SK-N-SH (cell line): ENCODE results near the gene LGI4. TPM values are rescaled to one million over a fixed set of nuclear protein-coding genes. Genes with fewer than 3 reads are reported as not detected.

Source experiments
- CTCF ChIA-PET: fragments of 300-600, 350-600 bp; formaldehyde crosslinking; extraction: SDS; loops from one replicate; lab custom pipeline; 2021; lab: Yijun Ruan, JAX
- POLR2A ChIA-PET: fragments of 350-600 bp; sonication (Branson Sonifier 250); formaldehyde crosslinking; extraction: SDS; loops from one replicate; lab custom pipeline; 2020; ENCODE audit warnings: antibody characterized with exemption, inconsistent platforms; lab: Yijun Ruan, JAX
- DNase-seq: peaks from one replicate; pipeline ENCODE4 v3.0.0; 2012
- H2AFZ ChIP-seq: fragments of 200-600 bp; sonication (generic); 2 replicates; pipeline ENCODE4 v1.8.1; 2016; ENCODE audit warnings: antibody characterized with exemption, mild to moderate bottlenecking, low read depth
- H3F3A ChIP-seq: fragments of 200-600 bp; sonication (generic); replicated peaks from 2 replicates; pipeline ENCODE3; 2016; ENCODE audit warnings: antibody characterized with exemption, mild to moderate bottlenecking; ENCODE audit not compliant: insufficient read depth
- H3K27ac ChIP-seq, 2 experiments: fragments of 200-500 bp in 1 of 2; fragments of 200-600 bp in 1 of 2; sonication (Bioruptor generic) in 1 of 2; sonication (generic), shearing (Covaris generic) in 1 of 2; 2 replicates each; pipeline versions ENCODE4 v1.5.1 to v1.6.1; 2014 to 2016; ENCODE audit warnings: low read depth in 2 of 2, inconsistent platforms in 1 of 2, low read length in 1 of 2, mild to moderate bottlenecking in 1 of 2, mixed read lengths in 1 of 2
- H3K27me3 ChIP-seq: fragments of 200-600 bp; sonication (generic), shearing (Covaris generic); 2 replicates; pipeline ENCODE4 v1.6.1; 2016; ENCODE audit warnings: mixed run types; ENCODE audit not compliant: insufficient read depth
- H3K36me3 ChIP-seq, 2 experiments: fragments of 200-500 bp in 1 of 2; fragments of 200-600 bp in 1 of 2; sonication (Bioruptor generic) in 1 of 2; sonication (generic) in 1 of 2; replicated peaks in 1 of 2; 2 replicates each; pipeline versions ENCODE3 to v1.5.1; 2014 to 2016; ENCODE audit warnings: low read length in 1 of 2, mild to moderate bottlenecking in 1 of 2; ENCODE audit not compliant: insufficient read depth in 2 of 2, control insufficient read depth in 1 of 2
- H3K4me1 ChIP-seq, 2 experiments: fragments of 200-500 bp in 1 of 2; fragments of 200-600 bp in 1 of 2; sonication (Bioruptor generic) in 1 of 2; sonication (generic), shearing (Covaris generic) in 1 of 2; 2 replicates each; pipeline versions ENCODE4 v1.5.1 to v1.6.1; 2014 to 2016; ENCODE audit warnings: low read depth in 1 of 2, low read length in 1 of 2, mixed run types in 1 of 2; ENCODE audit not compliant: insufficient read depth in 2 of 2, control insufficient read depth in 1 of 2
- H3K4me2 ChIP-seq: fragments of 200-600 bp; sonication (generic), shearing (Covaris generic); 2 replicates; pipeline ENCODE4 v1.6.1; 2017; ENCODE audit warnings: mixed run types
- H3K4me3 ChIP-seq, 2 experiments: fragments of 200-500 bp in 1 of 2; fragments of 200-600 bp in 1 of 2; sonication (Bioruptor generic) in 1 of 2; sonication (generic), shearing (Covaris generic) in 1 of 2; 2 replicates each; pipeline versions ENCODE4 v1.5.1 to v1.8.1; 2014 to 2016; ENCODE audit warnings: low read depth in 2 of 2, inconsistent platforms in 1 of 2, low read length in 1 of 2, mild to moderate bottlenecking in 1 of 2, mixed read lengths in 1 of 2, moderate library complexity in 1 of 2
- H3K79me2 ChIP-seq: fragments of 200-600 bp; sonication (generic); 2 replicates; pipeline ENCODE4 v1.8.1; 2017; ENCODE audit warnings: mild to moderate bottlenecking; ENCODE audit not compliant: insufficient read depth
- H3K9ac ChIP-seq: fragments of 200-600 bp; sonication (generic); 2 replicates; pipeline ENCODE4 v1.6.1; 2017; ENCODE audit warnings: mixed run types
- H3K9me2 ChIP-seq: fragments of 200-600 bp; sonication (generic); 2 replicates; pipeline ENCODE4 v1.6.1; 2017; ENCODE audit warnings: mixed run types
- H3K9me3 ChIP-seq: fragments of 200-600 bp; sonication (generic); 2 replicates; pipeline ENCODE4 v1.6.1; 2017; ENCODE audit warnings: mixed run types, mild to moderate bottlenecking, moderate library complexity
- H4K20me1 ChIP-seq: fragments of 200-600 bp; sonication (generic); 2 replicates; pipeline ENCODE4 v1.6.1; 2017; ENCODE audit warnings: mild to moderate bottlenecking, mixed run types; ENCODE audit not compliant: insufficient read depth
- CHD2 ChIP-seq: fragments of 150-350 bp; IDR thresholded peaks from 2 replicates; pipeline ENCODE4 v1.6.1; 2018; ENCODE audit warnings: low read length; ENCODE audit not compliant: partially characterized antibody
- ELF1 ChIP-seq: IDR thresholded peaks from 2 replicates; pipeline ENCODE4 v1.4.0; 2012
- FOSL2 ChIP-seq: IDR thresholded peaks from 2 replicates; pipeline ENCODE4 v1.4.0; 2012; ENCODE audit warnings: low read depth, mild to moderate bottlenecking, moderate library complexity, borderline replicate concordance
- FOXJ3 ChIP-seq: sonication (generic); formaldehyde crosslinking; IDR thresholded peaks from 2 replicates; pipeline ENCODE4 v1.5.1; 2020; ENCODE audit warnings: mild to moderate bottlenecking, missing genetic modification reagents
- MXI1 ChIP-seq: IDR thresholded peaks from 2 replicates; pipeline ENCODE4 v1.6.1; 2012; ENCODE audit warnings: mild to moderate bottlenecking, low read depth, low read length, improper control_type of control experiment
- NRF1 ChIP-seq: IDR thresholded peaks from 2 replicates; pipeline ENCODE4 v1.6.1; 2012; ENCODE audit warnings: low read depth, mild to moderate bottlenecking, low read length
- POLR2AphosphoS5 ChIP-seq: IDR thresholded peaks from 2 replicates; pipeline ENCODE4 v1.6.1; 2012; ENCODE audit warnings: low read depth, low read length
- RAD21 ChIP-seq: IDR thresholded peaks from 2 replicates; pipeline ENCODE4 v1.6.1; 2012; ENCODE audit warnings: mild to moderate bottlenecking, low read length
- RFX5 ChIP-seq: IDR thresholded peaks from 2 replicates; pipeline ENCODE4 v1.6.1; 2012; ENCODE audit warnings: mild to moderate bottlenecking, improper control_type of control experiment, low read length
- SIN3A ChIP-seq: IDR thresholded peaks from 2 replicates; pipeline ENCODE4 v1.6.1; 2012; ENCODE audit warnings: low read depth, mild to moderate bottlenecking, low read length, moderate library complexity, borderline replicate concordance
- WGBS: methylation state at CpG from one replicate; pipeline ENCODE4 v1.1.6; 2017; ENCODE audit warnings: low lambda C conversion rate; 5-methylcytosine and 5-hydroxymethylcytosine counted together
- polyA plus RNA-seq, 3 experiments: library from polyadenylated mRNA; depleted of rRNA; stranded (reverse); fragments of >200 nt; gene quantifications; 2 replicates each; pipeline ENCODE4 v1.2.3, GENCODE V29; 2012
- TF ChIP-seq, protein P1 (sequence below): IDR thresholded peaks from 2 replicates; pipeline ENCODE4 v1.6.1; 2012; ENCODE audit warnings: mild to moderate bottlenecking, low read depth, low read length, moderate library complexity
- TF ChIP-seq, protein P2 (sequence below): IDR thresholded peaks from 2 replicates; pipeline ENCODE4 v1.4.0; 2012; ENCODE audit warnings: low read depth, borderline replicate concordance
- TF ChIP-seq, protein P3 (sequence below): IDR thresholded peaks from 2 replicates; pipeline ENCODE4; 2012

LGI4 gene
- polyA plus RNA-seq, 1 of the 3 experiments (the other 2 are of a cell fraction) = 0.05 TPM

DNA sequence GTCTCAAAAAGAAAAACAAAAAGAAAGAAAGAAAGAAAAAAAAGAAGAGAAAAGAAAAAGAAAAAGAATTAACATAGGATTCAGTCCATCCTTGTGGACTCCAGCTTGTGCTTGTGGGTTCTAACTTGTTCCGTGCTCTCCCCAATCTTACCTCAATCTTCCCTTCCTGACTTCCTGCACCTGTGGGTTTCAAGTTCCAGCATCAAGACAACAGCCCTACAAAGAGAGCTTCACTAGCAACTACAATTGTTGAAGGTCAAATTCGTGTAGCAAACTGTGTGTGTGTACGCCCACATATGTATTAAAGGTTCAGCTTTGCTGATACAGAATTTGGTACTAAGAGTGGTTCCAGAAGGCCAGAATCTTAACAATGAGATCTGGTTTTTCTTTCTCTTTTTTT lies 45.0 kb upstream of the LGI4 start (continued):
- TF ChIP-seq, protein P1, sequence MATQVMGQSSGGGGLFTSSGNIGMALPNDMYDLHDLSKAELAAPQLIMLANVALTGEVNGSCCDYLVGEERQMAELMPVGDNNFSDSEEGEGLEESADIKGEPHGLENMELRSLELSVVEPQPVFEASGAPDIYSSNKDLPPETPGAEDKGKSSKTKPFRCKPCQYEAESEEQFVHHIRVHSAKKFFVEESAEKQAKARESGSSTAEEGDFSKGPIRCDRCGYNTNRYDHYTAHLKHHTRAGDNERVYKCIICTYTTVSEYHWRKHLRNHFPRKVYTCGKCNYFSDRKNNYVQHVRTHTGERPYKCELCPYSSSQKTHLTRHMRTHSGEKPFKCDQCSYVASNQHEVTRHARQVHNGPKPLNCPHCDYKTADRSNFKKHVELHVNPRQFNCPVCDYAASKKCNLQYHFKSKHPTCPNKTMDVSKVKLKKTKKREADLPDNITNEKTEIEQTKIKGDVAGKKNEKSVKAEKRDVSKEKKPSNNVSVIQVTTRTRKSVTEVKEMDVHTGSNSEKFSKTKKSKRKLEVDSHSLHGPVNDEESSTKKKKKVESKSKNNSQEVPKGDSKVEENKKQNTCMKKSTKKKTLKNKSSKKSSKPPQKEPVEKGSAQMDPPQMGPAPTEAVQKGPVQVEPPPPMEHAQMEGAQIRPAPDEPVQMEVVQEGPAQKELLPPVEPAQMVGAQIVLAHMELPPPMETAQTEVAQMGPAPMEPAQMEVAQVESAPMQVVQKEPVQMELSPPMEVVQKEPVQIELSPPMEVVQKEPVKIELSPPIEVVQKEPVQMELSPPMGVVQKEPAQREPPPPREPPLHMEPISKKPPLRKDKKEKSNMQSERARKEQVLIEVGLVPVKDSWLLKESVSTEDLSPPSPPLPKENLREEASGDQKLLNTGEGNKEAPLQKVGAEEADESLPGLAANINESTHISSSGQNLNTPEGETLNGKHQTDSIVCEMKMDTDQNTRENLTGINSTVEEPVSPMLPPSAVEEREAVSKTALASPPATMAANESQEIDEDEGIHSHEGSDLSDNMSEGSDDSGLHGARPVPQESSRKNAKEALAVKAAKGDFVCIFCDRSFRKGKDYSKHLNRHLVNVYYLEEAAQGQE = no peak

DNA sequence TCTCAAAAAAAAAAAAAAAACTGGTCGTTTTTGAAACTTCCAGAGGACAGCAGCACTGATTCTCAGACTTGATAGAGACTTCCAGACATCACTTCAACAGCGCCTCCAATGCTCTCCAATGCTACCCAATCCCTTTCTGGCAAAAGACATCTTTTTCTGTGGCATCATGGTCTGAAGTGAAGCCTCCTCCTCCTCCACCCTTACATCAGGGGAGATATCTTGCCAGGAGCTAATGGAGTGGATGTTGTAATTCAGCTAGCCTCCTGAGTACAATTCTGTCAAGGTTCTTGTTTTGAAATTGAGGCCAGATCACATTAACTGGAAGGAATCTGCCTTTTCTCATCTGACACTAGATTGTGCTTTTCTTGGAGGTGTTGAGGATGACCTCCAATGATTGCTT lies 43.8 kb upstream of the LGI4 start:
- no peak overlapping the region for H3K4me3 ChIP-seq
- ChIA-PET CTCF (interaction anchor here (0.7 to 1.4 kb wide), 5 partner anchors 11 to 36 kb away, joined by 3 to 4 read pairs (median 3); partner anchors contain the start of gene FXYD5), POLR2A (no interaction called here)
- H3K4me1 ChIP-seq = no peaks in the 10 kb centered on the region
- no peak overlapping the region for H3K9ac ChIP-seq
- H3K4me2 ChIP-seq = no peak overlapping the region
- no peak for DNase-seq
- H3K9me2 ChIP-seq = no peaks in the 10 kb centered on the region
- WGBS = 0% methylated on average over 2 of the region's 2 CpGs
- no peaks in the 10 kb centered on the region for H3F3A ChIP-seq
- H2AFZ ChIP-seq = no peak overlapping the region
- no peaks in the 10 kb centered on the region for H4K20me1 ChIP-seq
- H3K36me3 ChIP-seq = no peaks in the 10 kb centered on the region
- peaks cover 23% of the 10 kb centered on the region; the same call in 1 of the 2 replicates for H3K27me3 ChIP-seq
- 0 out of 2 replicates have a peak, but pooled peaks cover 3% of the 10 kb centered on the region for H3K9me3 ChIP-seq
- no peak overlapping the region for H3K27ac ChIP-seq
- no peaks in the 10 kb centered on the region for H3K79me2 ChIP-seq
- TF ChIP-seq CHD2 (no peak), RAD21 (no peak), NRF1 (no peak), SIN3A (no peak)
- TF ChIP-seq, protein P2, sequence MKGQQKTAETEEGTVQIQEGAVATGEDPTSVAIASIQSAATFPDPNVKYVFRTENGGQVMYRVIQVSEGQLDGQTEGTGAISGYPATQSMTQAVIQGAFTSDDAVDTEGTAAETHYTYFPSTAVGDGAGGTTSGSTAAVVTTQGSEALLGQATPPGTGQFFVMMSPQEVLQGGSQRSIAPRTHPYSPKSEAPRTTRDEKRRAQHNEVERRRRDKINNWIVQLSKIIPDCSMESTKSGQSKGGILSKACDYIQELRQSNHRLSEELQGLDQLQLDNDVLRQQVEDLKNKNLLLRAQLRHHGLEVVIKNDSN = no peak

DNA sequence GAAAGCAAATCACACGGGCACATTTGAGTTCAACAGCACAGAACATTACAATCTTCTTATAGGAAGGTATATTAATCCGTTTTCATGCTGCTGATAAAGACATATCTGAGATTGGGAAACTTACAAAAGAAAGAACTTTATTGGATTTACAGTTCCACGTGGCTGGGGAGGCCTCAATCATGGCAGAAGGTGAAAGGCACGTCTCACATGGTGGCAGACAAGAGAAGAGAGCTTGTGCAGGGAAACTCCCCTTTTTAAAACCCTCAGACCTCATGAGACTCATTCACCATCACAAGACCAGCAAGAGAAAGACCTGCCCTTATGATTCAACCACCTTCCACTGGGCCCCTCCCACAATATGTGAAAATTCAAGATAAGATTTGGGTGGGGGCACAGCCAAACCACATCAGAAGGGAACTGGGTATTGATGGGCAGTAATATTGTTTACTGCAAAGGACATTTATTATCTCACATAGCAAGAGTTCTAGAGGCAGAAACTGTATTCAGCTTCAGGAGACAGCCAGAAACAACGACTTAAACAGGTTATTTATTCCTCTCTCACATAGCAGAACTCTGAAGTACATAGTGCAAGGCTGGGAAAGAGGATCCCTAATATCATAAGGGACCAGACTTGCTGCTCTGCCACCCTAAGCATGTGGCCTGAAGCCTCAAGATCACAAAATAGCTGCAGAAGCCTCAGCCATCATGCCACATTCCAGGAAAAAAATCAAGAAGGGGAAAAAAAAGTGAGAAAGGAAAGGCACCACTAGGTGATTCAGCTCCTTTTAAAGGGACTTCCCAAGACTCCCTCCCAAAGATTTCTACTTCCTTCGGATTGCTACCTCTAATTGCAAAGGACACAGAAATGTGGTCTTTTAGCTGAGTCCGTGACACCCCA lies 42.8 kb upstream of the LGI4 start:
- H2AFZ ChIP-seq = no peak overlapping the region
- no peaks in the 10 kb centered on the region for H3K4me1 ChIP-seq
- no peak overlapping the region for H3K27ac ChIP-seq
- H4K20me1 ChIP-seq = no peaks in the 10 kb centered on the region
- TF ChIP-seq POLR2AphosphoS5 = no peak
- TF ChIP-seq FOSL2 = no peak
- TF ChIP-seq RFX5 = no peak
- no peak for TF ChIP-seq MXI1
- TF ChIP-seq NRF1 = no peak
- TF ChIP-seq, protein P3, sequence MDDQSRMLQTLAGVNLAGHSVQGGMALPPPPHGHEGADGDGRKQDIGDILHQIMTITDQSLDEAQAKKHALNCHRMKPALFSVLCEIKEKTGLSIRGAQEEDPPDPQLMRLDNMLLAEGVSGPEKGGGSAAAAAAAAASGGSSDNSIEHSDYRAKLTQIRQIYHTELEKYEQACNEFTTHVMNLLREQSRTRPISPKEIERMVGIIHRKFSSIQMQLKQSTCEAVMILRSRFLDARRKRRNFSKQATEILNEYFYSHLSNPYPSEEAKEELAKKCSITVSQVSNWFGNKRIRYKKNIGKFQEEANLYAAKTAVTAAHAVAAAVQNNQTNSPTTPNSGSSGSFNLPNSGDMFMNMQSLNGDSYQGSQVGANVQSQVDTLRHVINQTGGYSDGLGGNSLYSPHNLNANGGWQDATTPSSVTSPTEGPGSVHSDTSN = no peak
- TF ChIP-seq FOXJ3 (CRISPR knock-in tag) = no peak
- TF ChIP-seq ELF1 = no peak
- TF ChIP-seq, all 33 proteins: peak for 0
- WGBS = 17% methylated on average over 7 of the region's 7 CpGs
- Histone ChIP-seq H3F3A (no peaks in the 10 kb centered on the region), H3K9me2 (no peaks in the 10 kb centered on the region), H3K36me3 (no peaks in the 10 kb centered on the region), H3K4me3 (no peak overlapping the region), H3K4me2 (no peak overlapping the region), H3K9ac (no peak overlapping the region), H3K27me3 (peaks cover 23% of the 10 kb centered on the region; the same call in 1 of the 2 replicates), H3K9me3 (no peaks in the 10 kb centered on the region), H3K79me2 (no peaks in the 10 kb centered on the region)
- CTCF ChIA-PET = interaction anchor here (1.0 to 2.4 kb wide), 4 partner anchors 10 to 333 kb away, joined by 3 to 6 read pairs (median 4); no protein-coding TSS in a partner anchor
- no peak for DNase-seq
- POLR2A ChIA-PET = no interaction called here
